H9 (cell line): ENCODE data around the gene BHLHA9. TPM values are rescaled to one million over a fixed set of nuclear protein-coding genes. Genes with fewer than 3 reads are reported as not detected.

Experiments
- DNase-seq: peaks from one replicate; pipeline ENCODE4 v3.0.0-alpha.2; 2017
- H2AFZ ChIP-seq: one replicate; pipeline ENCODE4 v1.6.1; 2013; ENCODE audit warnings: mild to moderate bottlenecking, low read length, control low read depth, moderate library complexity
- H2AK5ac ChIP-seq: 2 replicates; pipeline ENCODE4 v1.6.1; 2013; ENCODE audit warnings: low read length, control low read depth, mixed read lengths; ENCODE audit not compliant: insufficient read length
- H2BK120ac ChIP-seq: one replicate; pipeline ENCODE4 v1.6.1; 2013; ENCODE audit warnings: low read depth, mild to moderate bottlenecking, low read length, control low read depth, inconsistent platforms; ENCODE audit not compliant: poor library complexity, severe bottlenecking
- H2BK12ac ChIP-seq: 2 replicates; pipeline ENCODE4 v1.6.1; 2013; ENCODE audit warnings: low read length, control low read depth, mixed read lengths, low read depth; ENCODE audit not compliant: insufficient read length
- H2BK15ac ChIP-seq: 2 replicates; pipeline ENCODE4 v1.6.1; 2013; ENCODE audit warnings: low read depth, low read length, control low read depth
- H2BK20ac ChIP-seq: one replicate; pipeline ENCODE4 v1.6.1; 2013; ENCODE audit warnings: low read depth, mild to moderate bottlenecking, low read length, control low read depth, inconsistent platforms; ENCODE audit not compliant: poor library complexity, severe bottlenecking
- H2BK5ac ChIP-seq: 2 replicates; pipeline ENCODE4 v1.6.1; 2013; ENCODE audit warnings: low read length, control low read depth, mixed read lengths; ENCODE audit not compliant: insufficient read length
- H3K14ac ChIP-seq: 2 replicates; pipeline ENCODE4 v1.6.1; 2013; ENCODE audit warnings: low read length, control low read depth; ENCODE audit not compliant: insufficient read depth
- H3K18ac ChIP-seq: 2 replicates; pipeline ENCODE4 v1.6.1; 2013; ENCODE audit warnings: low read depth, mild to moderate bottlenecking, mixed read lengths, low read length, control low read depth; ENCODE audit not compliant: insufficient read length
- H3K23ac ChIP-seq: 2 replicates; pipeline ENCODE4 v1.6.1; 2013; ENCODE audit warnings: low read length, control low read depth, mixed read lengths, low read depth; ENCODE audit not compliant: insufficient read length
- H3K23me2 ChIP-seq: 2 replicates; pipeline ENCODE4 v1.6.1; 2013; ENCODE audit warnings: low read depth, mild to moderate bottlenecking, mixed read lengths, low read length, control low read depth; ENCODE audit not compliant: insufficient read length, poor library complexity, severe bottlenecking
- H3K27ac ChIP-seq: 2 replicates; pipeline ENCODE4 v1.5.1; 2013; ENCODE audit warnings: low read length, control low read depth, mixed read lengths, low read depth; ENCODE audit not compliant: insufficient read length
- H3K27me3 ChIP-seq: 2 replicates; pipeline ENCODE4 v1.6.1; 2013; ENCODE audit warnings: low read length, control low read depth, inconsistent platforms; ENCODE audit not compliant: insufficient read depth
- H3K4ac ChIP-seq: 2 replicates; pipeline ENCODE4 v1.6.1; 2013; ENCODE audit warnings: low read depth, mild to moderate bottlenecking, control low read depth, inconsistent platforms, low read length, moderate library complexity
- H3K4me1 ChIP-seq: 2 replicates; pipeline ENCODE4 v1.6.1; 2013; ENCODE audit warnings: low read length, control low read depth, inconsistent platforms; ENCODE audit not compliant: insufficient read depth
- H3K4me2 ChIP-seq: 2 replicates; pipeline ENCODE4 v1.6.1; 2013; ENCODE audit warnings: low read length, control low read depth, mixed read lengths; ENCODE audit not compliant: insufficient read length, insufficient read depth
- H3K56ac ChIP-seq: 2 replicates; pipeline ENCODE4 v1.6.1; 2013; ENCODE audit warnings: low read depth, mild to moderate bottlenecking, mixed read lengths, low read length, control low read depth; ENCODE audit not compliant: insufficient read length
- H3K79me1 ChIP-seq: 2 replicates; pipeline ENCODE4 v1.6.1; 2013; ENCODE audit warnings: low read depth, mild to moderate bottlenecking, moderate library complexity, low read length, control low read depth, inconsistent platforms; ENCODE audit not compliant: insufficient read depth, poor library complexity, severe bottlenecking
- H3K79me2 ChIP-seq: 2 replicates; pipeline ENCODE4 v1.6.1; 2013; ENCODE audit warnings: low read length, control low read depth, inconsistent platforms; ENCODE audit not compliant: insufficient read depth
- H3K9ac ChIP-seq: 2 replicates; pipeline ENCODE4 v1.6.1; 2013; ENCODE audit warnings: low read length, control low read depth, mixed read lengths; ENCODE audit not compliant: insufficient read length; ENCODE audit errors: extremely low read depth
- H3K9me3 ChIP-seq: one replicate; pipeline ENCODE4 v1.6.1; 2013; ENCODE audit warnings: low read depth, low read length, inconsistent platforms; ENCODE audit not compliant: control insufficient read depth
- H3T11ph ChIP-seq: one replicate; pipeline ENCODE4 v1.6.1; 2013; ENCODE audit warnings: mild to moderate bottlenecking, low read length, control low read depth, inconsistent platforms
- H4K20me1 ChIP-seq: one replicate; pipeline ENCODE4 v1.6.1; 2013; ENCODE audit not compliant: control insufficient read depth, insufficient read length, insufficient read depth
- H4K5ac ChIP-seq: 2 replicates; pipeline ENCODE4 v1.6.1; 2013; ENCODE audit warnings: low read depth, mild to moderate bottlenecking, mixed read lengths, low read length, control low read depth; ENCODE audit not compliant: insufficient read length
- H4K8ac ChIP-seq: replicated peaks from 2 replicates; pipeline ENCODE4 v1.6.1; 2013; ENCODE audit warnings: low read length, control low read depth, mixed read lengths, low read depth; ENCODE audit not compliant: insufficient read length
- H4K91ac ChIP-seq: 2 replicates; pipeline ENCODE4 v1.6.1; 2013; ENCODE audit warnings: low read depth, mild to moderate bottlenecking, moderate library complexity, mixed read lengths, low read length, control low read depth; ENCODE audit not compliant: insufficient read length
- H3K27ac Mint-ChIP-seq, 3 experiments: 2 replicates in 2 of 3; 3 replicates in 1 of 3; pipeline ENCODE4 v1.8.0; 2020 to 2021; ENCODE audit warnings: mixed read lengths in 3 of 3, mild to moderate bottlenecking in 1 of 3, moderate library complexity in 1 of 3
- H3K27me3 Mint-ChIP-seq: 2 replicates; pipeline ENCODE4 v1.8.0; 2021; ENCODE audit warnings: low read depth, mild to moderate bottlenecking, moderate library complexity, mixed read lengths
- H3K36me3 Mint-ChIP-seq, 3 experiments: 2 replicates in 2 of 3; 3 replicates in 1 of 3; pipeline ENCODE4 v1.8.0; 2020 to 2021; ENCODE audit warnings: low read depth in 3 of 3, mixed read lengths in 3 of 3; ENCODE audit not compliant: insufficient read depth in 1 of 3
- H3K4me1 Mint-ChIP-seq, 2 experiments: 2 replicates each; pipeline ENCODE4 v1.8.0; 2020; ENCODE audit warnings: mixed read lengths in 2 of 2
- H3K4me3 Mint-ChIP-seq, 2 experiments: 2 replicates in 1 of 2; 3 replicates in 1 of 2; pipeline ENCODE4 v1.8.0; 2020 to 2021; ENCODE audit warnings: mild to moderate bottlenecking in 2 of 2, mixed read lengths in 2 of 2, moderate library complexity in 1 of 2
- H3K9me3 Mint-ChIP-seq, 2 experiments: 2 replicates in 1 of 2; 3 replicates in 1 of 2; pipeline ENCODE4 v1.8.0; 2020; ENCODE audit warnings: mild to moderate bottlenecking in 2 of 2, mixed read lengths in 2 of 2, moderate library complexity in 1 of 2
- whole genome bisulfite sequencing: extraction: QIAGEN DNeasy Blood & Tissue Kit; methylation state at CpG from one replicate; pipeline ENCODE4 v1.1.7; 2013; ENCODE audit warnings: missing lambda C conversion rate, low lambda C conversion rate, mixed read lengths; ENCODE audit not compliant: insufficient read length; ENCODE audit errors: extremely low coverage; 5-methylcytosine and 5-hydroxymethylcytosine counted together
- total RNA-seq: library from RNA; stranded (reverse); gene quantifications from 2 replicates; pipeline ENCODE4 v1.2.1, GENCODE V29; 2021
- TF ChIP-seq, protein P1 (sequence below): fragments of 200-600 bp; sonication (generic); conservative IDR thresholded peaks from 3 replicates; pipeline ENCODE4 v1.8.0; 2021; ENCODE audit warnings: antibody characterized with exemption, mild to moderate bottlenecking

BHLHA9 gene
- total RNA-seq, 1 experiment from 2014 or later = not detected

DNA sequence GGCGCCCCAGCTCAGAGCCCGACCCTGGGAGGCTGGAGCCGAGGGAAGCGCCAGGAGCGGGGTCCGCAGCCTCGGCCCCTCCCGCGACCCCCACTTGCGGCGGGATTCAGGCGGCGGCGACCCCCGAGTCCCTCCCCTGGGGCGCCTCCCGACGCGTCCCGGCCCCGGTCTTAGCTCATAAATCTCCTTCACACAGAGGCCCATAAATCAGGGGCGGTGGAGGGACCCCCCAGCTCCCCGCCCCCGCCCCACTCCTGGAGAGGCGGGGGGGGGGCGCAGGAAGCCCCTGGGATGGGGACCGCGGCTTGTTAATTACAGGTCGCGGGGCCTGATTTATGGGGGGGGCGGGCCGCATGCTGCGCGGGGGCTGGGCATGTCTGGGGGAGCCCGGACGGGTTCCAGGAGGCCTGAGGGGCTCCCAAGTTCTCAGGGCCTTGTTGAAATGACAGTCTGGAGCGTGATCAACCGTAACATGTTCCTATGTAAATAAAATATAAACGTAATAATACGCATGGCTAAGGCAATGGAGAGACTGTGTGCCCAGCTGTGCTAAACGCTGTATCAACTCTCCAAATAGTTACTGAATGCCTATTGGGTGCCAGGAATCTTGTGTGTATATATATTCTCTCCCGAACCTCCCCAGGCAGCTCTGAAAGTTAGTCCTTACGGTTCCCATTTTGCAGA is 10.0 kb upstream of the BHLHA9 start:
- H3K14ac ChIP-seq = no peak overlapping the region
- TF ChIP-seq, protein P1, sequence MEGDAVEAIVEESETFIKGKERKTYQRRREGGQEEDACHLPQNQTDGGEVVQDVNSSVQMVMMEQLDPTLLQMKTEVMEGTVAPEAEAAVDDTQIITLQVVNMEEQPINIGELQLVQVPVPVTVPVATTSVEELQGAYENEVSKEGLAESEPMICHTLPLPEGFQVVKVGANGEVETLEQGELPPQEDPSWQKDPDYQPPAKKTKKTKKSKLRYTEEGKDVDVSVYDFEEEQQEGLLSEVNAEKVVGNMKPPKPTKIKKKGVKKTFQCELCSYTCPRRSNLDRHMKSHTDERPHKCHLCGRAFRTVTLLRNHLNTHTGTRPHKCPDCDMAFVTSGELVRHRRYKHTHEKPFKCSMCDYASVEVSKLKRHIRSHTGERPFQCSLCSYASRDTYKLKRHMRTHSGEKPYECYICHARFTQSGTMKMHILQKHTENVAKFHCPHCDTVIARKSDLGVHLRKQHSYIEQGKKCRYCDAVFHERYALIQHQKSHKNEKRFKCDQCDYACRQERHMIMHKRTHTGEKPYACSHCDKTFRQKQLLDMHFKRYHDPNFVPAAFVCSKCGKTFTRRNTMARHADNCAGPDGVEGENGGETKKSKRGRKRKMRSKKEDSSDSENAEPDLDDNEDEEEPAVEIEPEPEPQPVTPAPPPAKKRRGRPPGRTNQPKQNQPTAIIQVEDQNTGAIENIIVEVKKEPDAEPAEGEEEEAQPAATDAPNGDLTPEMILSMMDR = no peak
- no peak overlapping the region for H3K4ac ChIP-seq
- no peak for DNase-seq
- no peak overlapping the region for H2BK12ac ChIP-seq
- H4K20me1 ChIP-seq = no peaks in the 10 kb centered on the region
- H3K18ac ChIP-seq = no peak overlapping the region
- no peak overlapping the region for H2AFZ ChIP-seq
- H3K79me2 ChIP-seq = no peaks in the 10 kb centered on the region
- no peaks in the 10 kb centered on the region for H3K23me2 ChIP-seq
- H3K4me2 ChIP-seq = peak overlapping the region; percentile 58
- H2BK20ac ChIP-seq = no peak overlapping the region
- H3K23ac ChIP-seq = no peak overlapping the region
- H3K79me1 ChIP-seq = no peaks in the 10 kb centered on the region
- H2BK15ac ChIP-seq = no peak overlapping the region
- no peaks in the 10 kb centered on the region; the same call in 1 of the 2 replicates for H3K4me1 ChIP-seq
- Mint-ChIP-seq H3K4me3 (peak overlapping the region in 1 of 2 experiments; percentile 87; a peak in 3 of 5 replicates), H3K4me1 (peaks cover under 1 to 9% of the 10 kb centered on the region in 2 experiments; a peak in 3 of 4 replicates), H3K27me3 (peaks cover 68% of the 10 kb centered on the region), H3K27ac (no peak overlapping the region), H3K9me3 (peaks cover 0 to 6% of the 10 kb centered on the region in 2 experiments; a peak in 1 of 5 replicates), H3K36me3 (no peaks in the 10 kb centered on the region)
- WGBS = no CpG with 5 or more reads among the region's 43 CpGs
- no peak overlapping the region for H4K91ac ChIP-seq
- no peak overlapping the region for H4K5ac ChIP-seq
- H3T11ph ChIP-seq = no peak overlapping the region
- H3K27ac ChIP-seq = no peak overlapping the region
- no peak overlapping the region for H3K9ac ChIP-seq
- no peak overlapping the region for H2BK5ac ChIP-seq
- H3K27me3 ChIP-seq = no peaks in the 10 kb centered on the region; the same call in 1 of the 2 replicates
- no peak overlapping the region for H2AK5ac ChIP-seq
- no peaks in the 10 kb centered on the region for H3K9me3 ChIP-seq
- no peak overlapping the region for H3K56ac ChIP-seq
- H2BK120ac ChIP-seq = no peak overlapping the region
- H4K8ac ChIP-seq = no peak overlapping the region
